MM.1S (cell line): ENCODE data around the gene RPTOR.

Source experiments
- CTCF ChIP-seq: fragments of 300-600 bp; sonication (generic); IDR thresholded peaks from 2 replicates; pipeline ENCODE4 v1.5.1; 2016; ENCODE audit warnings: antibody characterized with exemption, low read length, mixed read lengths
- EZH2 ChIP-seq: fragments of 300-600 bp; sonication (generic); optimal IDR thresholded peaks from 2 replicates; pipeline ENCODE3; 2017; ENCODE audit warnings: low read depth, mild to moderate bottlenecking, antibody characterized with exemption, low read length, mixed read lengths

- TF ChIP-seq EZH2 (no peak), CTCF (no peak)
Observed at GRCh38 chr17:80872501-80873306, 328.1 kb downstream of the RPTOR start.
